RPMI7951 (cell line): ENCODE results near the gene ADAMTS3. TPM values are rescaled to one million over a fixed set of nuclear protein-coding genes. Genes with fewer than 3 reads are reported as not detected.
"Not testable (repeated sequence)": the region's sequence is repeated elsewhere in the genome, so short reads cannot be mapped to it uniquely, and the experiment has no call there.

Source experiments
- DNase-seq: peaks from one replicate; pipeline ENCODE4 v3.0.0-alpha.2; 2012; ENCODE audit warnings: low read depth
- total RNA-seq: library from RNA; depleted of rRNA; stranded (reverse); fragments of >200 nt; shearing (Covaris generic); gene quantifications from 2 replicates; pipeline ENCODE4 v1.2.3, GENCODE V29; 2014

The ADAMTS3 gene
- total RNA-seq, 1 experiment from 2014 or later, result 0.36 TPM

GRCh38 chr4:72473434-72473900 is 95.6 kb downstream of the ADAMTS3 start:
- DNase-seq, result peak; percentile 1

GRCh38 chr4:72471816-72472215 is 97.2 kb downstream of the ADAMTS3 start:
- no peak for DNase-seq

DNA sequence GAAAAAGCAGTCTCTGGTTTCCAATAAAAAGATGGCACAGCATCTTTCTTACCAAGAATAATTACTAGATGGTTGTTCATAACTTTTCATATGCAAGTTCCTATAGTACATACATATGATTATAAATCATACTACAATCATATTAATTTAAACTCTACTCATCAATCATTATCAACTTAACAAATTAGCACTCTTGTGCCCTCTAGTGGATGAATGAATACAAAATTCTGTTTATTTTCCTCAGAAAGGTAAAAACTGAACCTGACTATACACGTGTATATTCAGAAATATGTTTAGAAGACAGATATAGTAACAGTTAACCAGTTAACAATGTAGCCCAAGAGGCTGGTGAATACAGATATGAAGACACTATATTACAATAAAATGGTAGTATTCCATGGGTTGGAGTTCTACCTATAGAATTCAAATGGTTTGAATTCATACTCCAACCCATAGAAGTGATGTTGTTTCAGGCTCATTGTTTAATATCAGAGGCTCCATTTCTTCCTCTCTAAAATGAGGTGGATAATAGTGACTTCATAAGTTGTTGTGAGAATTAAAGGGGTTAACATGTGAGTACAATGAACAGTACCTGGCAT is 100.0 kb downstream of the ADAMTS3 start:
- peak; percentile 5 for DNase-seq

GRCh38 chr4:72467633-72468032 is 101.4 kb downstream of the ADAMTS3 start:
- no peak for DNase-seq

DNA sequence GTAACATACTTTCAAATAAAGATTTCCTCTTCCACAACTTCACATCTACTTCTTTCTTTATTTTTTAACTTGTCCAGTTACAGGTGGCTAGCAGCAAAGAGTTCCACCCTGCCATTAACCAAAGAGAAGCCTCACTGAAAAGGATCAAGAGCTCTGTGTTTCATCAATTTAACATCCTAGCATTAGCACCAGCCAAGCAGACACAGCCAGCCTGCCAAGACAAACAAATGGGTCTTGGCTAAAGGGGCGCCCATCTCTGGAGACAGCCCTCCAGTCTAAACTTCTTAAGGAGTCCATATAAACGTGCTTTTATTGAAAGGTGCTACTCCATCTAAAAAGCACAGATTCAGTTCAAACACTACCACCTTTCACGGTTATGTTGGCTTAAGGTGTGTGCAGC is 105.3 kb downstream of the ADAMTS3 start:
- DNase-seq, result no peak

DNA sequence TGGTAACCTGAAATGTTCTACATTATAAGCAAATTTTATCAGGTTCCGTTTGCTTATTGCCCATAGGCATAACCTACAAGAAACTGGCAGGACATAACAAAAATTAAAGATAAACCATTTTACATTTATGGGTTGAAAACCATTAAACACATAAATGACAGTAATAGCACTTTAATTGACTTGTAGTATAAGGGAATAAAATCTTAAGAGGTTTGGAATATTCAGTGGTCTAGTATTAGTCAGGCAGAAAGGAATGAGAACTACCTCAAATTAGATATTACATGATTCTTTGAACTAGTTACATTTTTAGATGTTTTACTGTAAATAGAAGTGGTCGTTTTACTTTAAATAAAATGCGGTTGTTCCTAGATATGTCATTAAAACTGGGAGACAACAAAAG is 111.9 kb downstream of the ADAMTS3 start:
- DNase-seq, result no peak

DNA sequence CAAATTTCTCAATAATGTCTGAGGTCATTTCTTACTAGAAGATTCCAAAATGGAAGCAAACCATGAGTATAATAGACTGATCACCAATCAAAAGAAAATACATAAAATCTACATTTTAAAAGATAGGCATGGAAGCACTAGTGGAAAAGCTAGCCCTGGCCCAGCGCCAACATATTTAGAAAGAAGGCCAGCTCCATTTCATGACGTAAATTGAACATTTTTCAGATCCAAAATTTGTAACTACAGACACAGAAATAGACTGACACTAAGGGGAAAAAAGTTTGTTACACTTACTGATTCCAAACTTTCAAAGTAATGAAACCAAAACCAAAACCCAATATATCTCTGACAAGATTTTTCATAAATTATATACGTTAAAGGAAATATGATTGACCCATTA is 117.7 kb downstream of the ADAMTS3 start:
- no peak for DNase-seq

DNA sequence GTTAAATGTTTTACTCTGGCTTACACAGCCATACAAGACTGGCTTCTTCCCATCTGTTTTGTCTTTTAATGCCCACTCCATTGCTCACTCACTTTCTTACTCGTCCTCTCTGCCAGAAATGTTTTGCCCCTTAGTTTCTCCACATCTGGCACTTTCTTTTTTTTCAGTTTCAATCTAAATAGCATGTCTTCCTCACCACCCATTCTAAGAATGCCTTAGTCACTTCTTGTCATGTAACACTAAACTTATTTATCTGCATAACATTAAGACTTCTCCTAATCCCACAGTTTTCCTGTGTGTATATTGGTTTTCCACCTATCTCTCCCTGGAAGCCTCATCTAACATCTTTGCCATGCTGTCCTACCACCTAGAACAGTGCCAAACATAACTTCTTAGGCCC is 119.3 kb downstream of the ADAMTS3 start:
- DNase-seq, result no peak

- no peak for DNase-seq
Observed at GRCh38 chr4:72448231-72448630, 120.8 kb downstream of the ADAMTS3 start.

- no peak for DNase-seq
Observed at GRCh38 chr4:72446353-72447055, 122.5 kb downstream of the ADAMTS3 start.

DNA sequence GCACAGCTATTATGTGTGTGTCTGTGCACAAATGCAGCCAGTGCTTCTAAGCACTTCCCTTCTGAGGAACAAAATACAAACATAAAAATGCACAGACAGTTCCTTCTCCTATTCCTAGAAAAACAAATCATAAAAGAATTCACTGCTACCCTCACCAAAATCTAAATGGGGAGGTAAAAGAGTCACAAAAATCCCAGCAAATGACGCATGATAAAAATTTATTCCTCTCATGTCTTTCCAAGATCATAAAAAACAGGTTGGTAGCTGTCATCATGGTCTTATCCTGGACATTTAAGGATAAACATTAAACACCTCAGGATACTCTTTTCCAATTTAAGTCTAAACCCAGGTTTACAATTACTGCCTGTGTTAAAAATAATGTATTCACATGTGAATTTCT is 124.9 kb downstream of the ADAMTS3 start:
- no peak for DNase-seq

GRCh38 chr4:72442715-72443114 is 126.3 kb downstream of the ADAMTS3 start:
- no peak for DNase-seq

GRCh38 chr4:72442147-72442546 is 126.9 kb downstream of the ADAMTS3 start:
- DNase-seq, result no peak

- DNase-seq, result no peak
Observed at GRCh38 chr4:72440386-72440785, 128.6 kb downstream of the ADAMTS3 start.

DNA sequence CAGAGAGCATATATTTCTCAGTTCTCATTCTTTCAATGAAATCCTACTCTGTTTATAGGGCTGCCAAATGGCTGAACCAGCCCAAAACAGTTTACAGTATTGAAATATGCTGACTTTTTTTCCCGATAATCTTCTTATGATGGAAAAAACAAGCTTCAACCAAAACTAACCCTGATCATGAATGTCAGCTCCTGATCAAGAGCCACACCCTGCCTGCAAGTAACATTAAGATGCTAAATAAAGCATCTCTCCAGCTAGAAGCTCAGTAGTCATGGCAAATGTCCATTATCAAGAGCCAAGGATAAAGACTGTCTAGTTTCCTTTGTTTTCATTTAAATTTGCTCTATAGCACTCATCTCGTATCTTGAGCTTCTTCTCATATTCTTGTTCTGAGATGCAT is 136.0 kb downstream of the ADAMTS3 start:
- no peak for DNase-seq

- DNase-seq, result no peak
Observed at GRCh38 chr4:72432282-72432681, 136.7 kb downstream of the ADAMTS3 start.

- no peak for DNase-seq
Observed at GRCh38 chr4:72430988-72431387, 138.0 kb downstream of the ADAMTS3 start.

DNA sequence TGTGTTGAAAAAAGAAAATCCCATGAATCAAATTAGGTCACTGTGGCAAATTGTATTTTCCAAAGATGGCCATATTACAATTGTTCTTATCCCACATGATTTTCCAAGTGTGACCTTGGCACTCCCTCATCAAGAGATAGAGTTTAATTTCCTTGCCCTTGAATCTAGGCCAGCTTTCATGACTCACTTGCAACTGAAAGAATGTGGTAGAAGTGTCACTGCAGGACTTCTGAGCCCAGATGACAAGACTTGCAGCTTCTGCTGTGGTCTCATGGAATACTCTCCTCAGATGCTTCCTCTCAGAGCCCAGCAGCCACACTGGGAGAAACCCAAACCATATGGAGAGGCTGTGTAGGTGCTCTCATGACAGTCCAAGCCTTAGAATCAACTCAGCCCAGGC is 139.0 kb downstream of the ADAMTS3 start:
- DNase-seq, result peak; percentile 53

DNA sequence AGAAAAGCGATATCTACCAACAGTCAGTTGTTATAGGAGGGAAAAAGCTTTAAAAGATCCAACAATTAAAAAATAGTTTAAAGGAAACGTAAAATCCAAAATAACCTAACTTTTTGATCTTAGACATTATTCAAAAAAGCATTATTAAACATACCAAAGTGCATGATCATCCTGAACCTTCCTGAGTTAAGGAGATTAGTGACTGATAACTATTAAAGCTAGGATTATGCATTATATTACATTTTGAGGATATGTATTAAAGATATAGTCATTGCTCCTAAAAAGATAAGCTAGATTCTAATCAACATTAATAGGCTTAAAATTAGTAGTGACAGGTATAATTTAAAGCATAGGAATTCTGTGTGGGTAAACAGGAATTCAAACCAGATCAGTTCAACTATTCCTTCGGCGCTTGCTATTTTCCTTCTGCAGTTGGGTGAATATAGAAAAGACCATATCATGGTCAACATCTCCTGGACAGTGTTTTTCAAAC is 139.6 kb downstream of the ADAMTS3 start:
- DNase-seq, result no peak

- DNase-seq, result no peak
Observed at GRCh38 chr4:72427057-72427456, 142.0 kb downstream of the ADAMTS3 start.

DNA sequence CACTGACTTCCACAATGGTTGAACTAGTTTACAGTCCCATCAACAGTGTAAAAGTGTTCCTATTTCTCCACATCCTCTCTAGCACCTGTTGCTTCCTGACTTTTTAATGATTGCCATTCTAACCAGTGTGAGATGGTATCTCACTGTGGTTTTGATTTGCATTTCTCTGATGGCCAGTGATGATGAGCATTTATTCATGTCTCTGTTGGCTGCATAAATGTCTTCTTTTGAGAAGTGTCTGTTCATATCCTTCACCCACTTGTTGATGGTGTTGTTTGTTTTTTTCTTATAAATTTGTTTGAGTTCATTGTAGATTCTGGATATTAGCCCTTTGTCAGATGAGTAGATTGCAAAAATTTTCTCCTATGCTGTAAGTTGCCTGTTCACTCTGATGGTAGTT is 143.1 kb downstream of the ADAMTS3 start:
- DNase-seq, result not testable (repeated sequence)

GRCh38 chr4:72424006-72424405 is 145.0 kb downstream of the ADAMTS3 start:
- DNase-seq, result no peak

- DNase-seq, result no peak
Observed at GRCh38 chr4:72422416-72422815, 146.6 kb downstream of the ADAMTS3 start.
